ENCODE data around the gene CCRL2. TPM values are rescaled to one million over a fixed set of nuclear protein-coding genes. Genes with fewer than 3 reads are reported as not detected.

The CCRL2 gene
- polyA plus RNA-seq, 1 donor from 2014 or later, result not detected

- Histone ChIP-seq H3K36me3 (ENCODE audit: insufficient read depth, low read length) (no peaks in the 10 kb centered on the region), H3K27me3 (ENCODE audit: insufficient read depth, low read depth, low read length) (no peaks in the 10 kb centered on the region), H3F3A (ENCODE audit: insufficient read depth, low read length, poor library complexity, severe bottlenecking) (no peaks in the 10 kb centered on the region), H3K4me3 (ENCODE audit: low read length) (no peak overlapping the region), H3K27ac (ENCODE audit: low read length) (no peak overlapping the region), H4K20me1 (ENCODE audit: insufficient read depth) (no peaks in the 10 kb centered on the region), H2AFZ (ENCODE audit: low read depth, low read length) (no peak overlapping the region), H3K9me2 (ENCODE audit: insufficient read depth, low read length) (no peaks in the 10 kb centered on the region), H3K4me2 (ENCODE audit: low read length) (no peak overlapping the region), H3K9ac (ENCODE audit: low read length) (no peak overlapping the region), H3K9me3 (ENCODE audit: low read length) (no peaks in the 10 kb centered on the region), H3K79me2 (replicated peaks; ENCODE audit: insufficient read depth, low read length) (no peaks in the 10 kb centered on the region)
- TF ChIP-seq SMC3 (conservative IDR thresholded peaks at IDR 0.05; ENCODE audit: poor library complexity) (no peak), EZH2 (IDR thresholded peaks at IDR 0.05; ENCODE audit: borderline replicate concordance, insufficient read depth, low read length, poor library complexity, severe bottlenecking) (no peak), EP300 (conservative IDR thresholded peaks at IDR 0.05; ENCODE audit: poor library complexity, severe bottlenecking) (no peak), MXI1 (conservative IDR thresholded peaks at IDR 0.05; ENCODE audit: poor library complexity, severe bottlenecking) (no peak), POLR2AphosphoS5 (IDR thresholded peaks at IDR 0.05) (no peak), TAF1 (IDR thresholded peaks at IDR 0.05; ENCODE audit: low read depth) (no peak), CTCF (IDR thresholded peaks at IDR 0.05; ENCODE audit: poor library complexity, severe bottlenecking) (no peak), RAD21 (conservative IDR thresholded peaks at IDR 0.05) (no peak)
- TF ChIP-seq, protein P1, sequence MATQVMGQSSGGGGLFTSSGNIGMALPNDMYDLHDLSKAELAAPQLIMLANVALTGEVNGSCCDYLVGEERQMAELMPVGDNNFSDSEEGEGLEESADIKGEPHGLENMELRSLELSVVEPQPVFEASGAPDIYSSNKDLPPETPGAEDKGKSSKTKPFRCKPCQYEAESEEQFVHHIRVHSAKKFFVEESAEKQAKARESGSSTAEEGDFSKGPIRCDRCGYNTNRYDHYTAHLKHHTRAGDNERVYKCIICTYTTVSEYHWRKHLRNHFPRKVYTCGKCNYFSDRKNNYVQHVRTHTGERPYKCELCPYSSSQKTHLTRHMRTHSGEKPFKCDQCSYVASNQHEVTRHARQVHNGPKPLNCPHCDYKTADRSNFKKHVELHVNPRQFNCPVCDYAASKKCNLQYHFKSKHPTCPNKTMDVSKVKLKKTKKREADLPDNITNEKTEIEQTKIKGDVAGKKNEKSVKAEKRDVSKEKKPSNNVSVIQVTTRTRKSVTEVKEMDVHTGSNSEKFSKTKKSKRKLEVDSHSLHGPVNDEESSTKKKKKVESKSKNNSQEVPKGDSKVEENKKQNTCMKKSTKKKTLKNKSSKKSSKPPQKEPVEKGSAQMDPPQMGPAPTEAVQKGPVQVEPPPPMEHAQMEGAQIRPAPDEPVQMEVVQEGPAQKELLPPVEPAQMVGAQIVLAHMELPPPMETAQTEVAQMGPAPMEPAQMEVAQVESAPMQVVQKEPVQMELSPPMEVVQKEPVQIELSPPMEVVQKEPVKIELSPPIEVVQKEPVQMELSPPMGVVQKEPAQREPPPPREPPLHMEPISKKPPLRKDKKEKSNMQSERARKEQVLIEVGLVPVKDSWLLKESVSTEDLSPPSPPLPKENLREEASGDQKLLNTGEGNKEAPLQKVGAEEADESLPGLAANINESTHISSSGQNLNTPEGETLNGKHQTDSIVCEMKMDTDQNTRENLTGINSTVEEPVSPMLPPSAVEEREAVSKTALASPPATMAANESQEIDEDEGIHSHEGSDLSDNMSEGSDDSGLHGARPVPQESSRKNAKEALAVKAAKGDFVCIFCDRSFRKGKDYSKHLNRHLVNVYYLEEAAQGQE (IDR thresholded peaks at IDR 0.05; ENCODE audit: borderline replicate concordance), result no peak
Measured at GRCh38 chr3:46361408-46362283, 45.4 kb upstream of the CCRL2 start.

DNA sequence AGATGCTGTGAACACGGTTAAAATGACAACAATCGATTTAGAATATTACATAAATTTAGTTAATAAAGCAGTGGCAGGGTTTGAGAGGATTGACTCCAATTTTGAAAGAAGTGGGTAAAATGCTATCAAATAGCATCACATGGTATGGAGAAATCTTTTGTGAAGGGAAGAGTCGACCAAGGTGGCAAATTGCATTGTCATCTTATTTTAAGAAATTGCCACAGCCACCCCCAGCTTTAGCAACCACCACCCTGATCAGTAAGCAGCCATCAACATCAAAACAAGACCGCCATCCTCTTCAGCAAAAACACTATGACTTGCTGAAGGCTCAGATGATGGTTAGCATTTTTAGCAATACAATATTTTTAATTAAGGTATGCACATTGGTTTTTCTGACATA, 42.0 kb upstream of the CCRL2 start:
- Histone ChIP-seq H3K27me3 (ENCODE audit: insufficient read depth, low read depth, low read length) (no peaks in the 10 kb centered on the region), H3K36me3 (ENCODE audit: insufficient read depth, low read length) (no peaks in the 10 kb centered on the region), H3F3A (ENCODE audit: insufficient read depth, low read length, poor library complexity, severe bottlenecking) (no peaks in the 10 kb centered on the region), H3K27ac (ENCODE audit: low read length) (no peak overlapping the region), H3K9me3 (ENCODE audit: low read length) (no peaks in the 10 kb centered on the region), H4K20me1 (ENCODE audit: insufficient read depth) (no peaks in the 10 kb centered on the region), H3K9me2 (ENCODE audit: insufficient read depth, low read length) (no peaks in the 10 kb centered on the region), H3K4me2 (ENCODE audit: low read length) (no peak overlapping the region), H3K4me3 (ENCODE audit: low read length) (no peak overlapping the region), H2AFZ (ENCODE audit: low read depth, low read length) (no peak overlapping the region), H3K79me2 (replicated peaks; ENCODE audit: insufficient read depth, low read length) (no peaks in the 10 kb centered on the region), H3K9ac (ENCODE audit: low read length) (no peak overlapping the region)
- no peak for TF ChIP-seq TAF1 (IDR thresholded peaks at IDR 0.05; ENCODE audit: low read depth)
- TF ChIP-seq EP300 (conservative IDR thresholded peaks at IDR 0.05; ENCODE audit: poor library complexity, severe bottlenecking), result no peak
- no peak for TF ChIP-seq SMC3 (conservative IDR thresholded peaks at IDR 0.05; ENCODE audit: poor library complexity)

All from neural cell (in vitro differentiated cells).